ENCODE data around the gene TCEANC. TPM values are rescaled to one million over a fixed set of nuclear protein-coding genes. Genes with fewer than 3 reads are reported as not detected.

TCEANC gene
- total and polyA plus RNA-seq, 2 experiments from 2014 or later = 2.2 to 2.4 TPM

DNA sequence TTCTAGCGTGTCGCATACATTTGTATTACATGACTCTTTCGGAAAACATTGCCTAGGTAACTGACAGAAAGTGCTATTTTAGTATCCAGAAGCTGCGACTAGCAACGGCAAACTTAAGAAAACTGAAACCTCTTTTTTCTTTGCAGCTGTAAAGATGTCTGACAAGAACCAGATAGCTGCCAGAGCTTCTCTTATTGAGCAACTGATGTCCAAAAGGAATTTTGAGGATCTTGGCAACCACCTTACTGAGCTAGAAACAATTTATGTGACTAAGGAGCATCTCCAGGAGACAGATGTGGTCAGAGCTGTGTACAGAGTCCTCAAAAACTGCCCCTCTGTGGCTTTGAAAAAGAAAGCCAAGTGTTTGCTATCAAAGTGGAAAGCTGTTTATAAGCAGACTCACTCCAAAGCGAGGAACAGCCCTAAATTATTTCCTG lies 9.4 kb downstream of the TCEANC start:
- peak overlapping the region; percentile 86 for H3K9ac ChIP-seq
- H3K27ac ChIP-seq = peak overlapping the region; percentile 89
- H3K27me3 ChIP-seq (replicated peaks; ENCODE audit: insufficient read depth) = no peaks in the 10 kb centered on the region
- H4K20me1 ChIP-seq (ENCODE audit: insufficient read depth) = no peaks in the 10 kb centered on the region
- H2AFZ ChIP-seq = peak overlapping the region; percentile 79
- WGBS, 2 experiments (ENCODE audit: low coverage in 1 of 2, low lambda C conversion rate in 2 of 2, missing lambda C conversion rate in 2 of 2) = 0 to 2% methylated on average over 6 of the region's 6 CpGs
- TF ChIP-seq EZH2 (IDR thresholded peaks at IDR 0.05; ENCODE audit: insufficient read depth, poor library complexity, severe bottlenecking) (no peak), EZH2phosphoT487 (IDR thresholded peaks at IDR 0.05; ENCODE audit: insufficient read depth, low read depth) (no peak)
- H3K9me3 ChIP-seq (ENCODE audit: low read depth) = no peaks in the 10 kb centered on the region
- no peaks in the 10 kb centered on the region for H3K79me2 ChIP-seq (ENCODE audit: insufficient read depth)
- peak; percentile 84 for DNase-seq
- peak overlapping the region; percentile 97 for H3K4me2 ChIP-seq (ENCODE audit: unreplicated experiment)
- H3K4me3 ChIP-seq = peak overlapping the region; percentile 70
- H3F3A ChIP-seq (ENCODE audit: insufficient read depth) = peaks cover 52% of the 10 kb centered on the region
- peaks cover 35% of the 10 kb centered on the region for H3K4me1 ChIP-seq (ENCODE audit: insufficient read depth)
- H3K9me2 ChIP-seq (ENCODE audit: insufficient read depth) = no peaks in the 10 kb centered on the region
- in situ Hi-C loops (cut with MboI) = loop anchor here (10.0 to 25.0 kb wide), 2 partner anchors 72 to 375 kb away; partner anchors contain the start of genes GEMIN8, OFD1 and TRAPPC2
- no peaks in the 10 kb centered on the region for H3K36me3 ChIP-seq (ENCODE audit: low read depth)

DNA sequence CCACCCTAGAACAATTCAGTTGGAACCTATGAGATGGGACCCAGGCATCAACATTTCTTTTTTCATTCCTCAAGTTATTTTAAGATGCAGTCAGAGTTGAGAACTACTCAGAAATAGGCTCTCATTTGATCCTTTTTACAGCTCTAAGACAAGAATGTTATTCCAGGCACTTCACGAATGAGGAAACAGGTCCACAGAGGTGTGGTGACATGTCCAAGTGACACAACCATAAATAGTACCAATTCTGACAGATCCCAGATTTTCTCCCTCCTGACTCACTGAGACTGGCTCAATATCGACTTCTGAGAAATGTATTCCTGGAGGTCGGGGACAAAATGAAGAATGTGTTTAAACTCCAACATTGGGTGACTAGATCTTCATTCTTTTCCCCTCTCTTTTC lies 11.1 kb downstream of the TCEANC start:
- Histone ChIP-seq H3K4me3 (no peak overlapping the region), H4K20me1 (ENCODE audit: insufficient read depth) (no peaks in the 10 kb centered on the region), H3K27ac (peak overlapping the region; percentile 89), H3K4me1 (ENCODE audit: insufficient read depth) (peaks cover 39% of the 10 kb centered on the region), H3K9me2 (ENCODE audit: insufficient read depth) (no peaks in the 10 kb centered on the region), H3K4me2 (ENCODE audit: unreplicated experiment) (no peak overlapping the region), H3K9ac (peak overlapping the region; percentile 33; the same call in 1 of the 2 replicates), H3F3A (ENCODE audit: insufficient read depth) (peaks cover 41% of the 10 kb centered on the region), H3K27me3 (replicated peaks; ENCODE audit: insufficient read depth) (no peaks in the 10 kb centered on the region), H3K79me2 (ENCODE audit: insufficient read depth) (no peaks in the 10 kb centered on the region), H3K9me3 (ENCODE audit: low read depth) (no peaks in the 10 kb centered on the region), H3K36me3 (ENCODE audit: low read depth) (no peaks in the 10 kb centered on the region), H2AFZ (no peak overlapping the region)
- TF ChIP-seq EZH2phosphoT487 (IDR thresholded peaks at IDR 0.05; ENCODE audit: insufficient read depth, low read depth) = no peak
- TF ChIP-seq EZH2 (IDR thresholded peaks at IDR 0.05; ENCODE audit: insufficient read depth, poor library complexity, severe bottlenecking) = no peak
- 21 to 29% methylated on average over 3 of the region's 3 CpGs for WGBS, 2 experiments (ENCODE audit: low coverage in 1 of 2, low lambda C conversion rate in 2 of 2, missing lambda C conversion rate in 2 of 2)
- DNase-seq = no peak
- in situ Hi-C loops (cut with MboI) = loop anchor here (10.0 to 25.0 kb wide), 2 partner anchors 71 to 373 kb away; partner anchors contain the start of genes GEMIN8, OFD1 and TRAPPC2

DNA sequence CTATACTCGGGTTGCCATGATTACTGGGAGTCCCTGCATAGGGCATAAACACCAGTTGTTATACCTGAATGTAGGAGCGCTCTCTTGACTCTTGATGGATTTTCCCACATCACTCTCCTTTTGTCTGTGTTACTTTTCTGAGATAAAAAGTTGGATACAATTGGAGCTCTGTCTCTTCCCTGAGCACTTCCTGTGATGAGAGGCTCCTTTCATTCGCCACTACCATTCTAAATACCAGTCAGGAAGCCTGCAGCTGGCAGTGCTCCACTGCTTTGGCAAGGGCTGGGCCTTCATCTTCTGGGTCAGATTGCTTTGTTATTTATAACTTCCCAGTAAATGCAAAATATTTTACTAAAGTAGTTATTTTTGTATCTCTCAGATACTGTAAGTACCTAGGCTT lies 13.9 kb downstream of the TCEANC start:
- H2AFZ ChIP-seq = no peak overlapping the region

DNA sequence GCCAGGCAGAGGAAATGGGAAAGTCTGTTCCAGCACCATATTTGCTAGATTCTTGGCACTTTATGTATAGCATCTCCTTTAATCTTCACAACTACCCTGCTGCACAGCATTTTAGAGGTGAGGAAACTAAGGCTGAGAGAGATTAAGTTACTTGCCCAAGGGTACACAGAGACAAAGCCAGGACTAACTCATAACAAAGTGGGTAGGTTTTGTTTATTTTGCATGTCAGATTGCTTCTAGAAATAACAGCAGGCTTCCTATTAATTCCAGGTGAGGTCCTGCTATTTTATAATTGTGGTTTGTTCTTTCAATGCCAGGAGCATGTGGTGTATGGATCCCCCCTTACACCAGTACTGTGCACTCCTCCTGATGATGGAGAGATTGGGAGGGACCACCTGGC lies 15.0 kb downstream of the TCEANC start:
- Histone ChIP-seq H3K4me3 (no peak overlapping the region), H3F3A (ENCODE audit: insufficient read depth) (peaks cover 27% of the 10 kb centered on the region), H3K9me3 (ENCODE audit: low read depth) (no peaks in the 10 kb centered on the region), H3K9ac (no peak overlapping the region), H3K36me3 (ENCODE audit: low read depth) (no peaks in the 10 kb centered on the region), H3K4me2 (ENCODE audit: unreplicated experiment) (no peak overlapping the region), H3K79me2 (ENCODE audit: insufficient read depth) (no peaks in the 10 kb centered on the region), H4K20me1 (ENCODE audit: insufficient read depth) (no peaks in the 10 kb centered on the region), H3K4me1 (ENCODE audit: insufficient read depth) (peaks cover 30% of the 10 kb centered on the region), H2AFZ (no peak overlapping the region), H3K27ac (no peak overlapping the region), H3K9me2 (ENCODE audit: insufficient read depth) (no peaks in the 10 kb centered on the region), H3K27me3 (replicated peaks; ENCODE audit: insufficient read depth) (no peaks in the 10 kb centered on the region)
- TF ChIP-seq EZH2 (IDR thresholded peaks at IDR 0.05; ENCODE audit: insufficient read depth, poor library complexity, severe bottlenecking) (no peak), EZH2phosphoT487 (IDR thresholded peaks at IDR 0.05; ENCODE audit: insufficient read depth, low read depth) (no peak)
- in situ Hi-C loops (cut with MboI) = loop anchor here (10.0 to 25.0 kb wide), 2 partner anchors 67 to 369 kb away; partner anchors contain the start of genes GEMIN8, OFD1 and TRAPPC2
- no peak for DNase-seq

More for the DNA sequence above, 13.9 kb downstream of the TCEANC start:
- peaks cover 38% of the 10 kb centered on the region for H3K4me1 ChIP-seq (ENCODE audit: insufficient read depth)
- H3K9ac ChIP-seq = no peak overlapping the region
- H3K9me2 ChIP-seq (ENCODE audit: insufficient read depth) = no peaks in the 10 kb centered on the region
- peaks cover 29% of the 10 kb centered on the region for H3F3A ChIP-seq (ENCODE audit: insufficient read depth)
- H3K27ac ChIP-seq = no peak overlapping the region
- H3K27me3 ChIP-seq (replicated peaks; ENCODE audit: insufficient read depth) = no peaks in the 10 kb centered on the region
- no peak for DNase-seq
- H3K4me2 ChIP-seq (ENCODE audit: unreplicated experiment) = no peak overlapping the region
- H4K20me1 ChIP-seq (ENCODE audit: insufficient read depth) = no peaks in the 10 kb centered on the region
- in situ Hi-C loops (cut with MboI) = loop anchor here (10.0 to 25.0 kb wide), 2 partner anchors 68 to 370 kb away; partner anchors contain the start of genes GEMIN8, OFD1 and TRAPPC2
- no peak overlapping the region for H3K4me3 ChIP-seq
- no peaks in the 10 kb centered on the region for H3K36me3 ChIP-seq (ENCODE audit: low read depth)
- no peaks in the 10 kb centered on the region for H3K9me3 ChIP-seq (ENCODE audit: low read depth)
- no peaks in the 10 kb centered on the region for H3K79me2 ChIP-seq (ENCODE audit: insufficient read depth)
- WGBS, 2 experiments (ENCODE audit: low coverage in 1 of 2, low lambda C conversion rate in 2 of 2, missing lambda C conversion rate in 2 of 2) = 92% methylated on average over 3 of the region's 3 CpGs
- TF ChIP-seq EZH2 (IDR thresholded peaks at IDR 0.05; ENCODE audit: insufficient read depth, poor library complexity, severe bottlenecking) (no peak), EZH2phosphoT487 (IDR thresholded peaks at IDR 0.05; ENCODE audit: insufficient read depth, low read depth) (no peak)

Data from GM23248 (cell line).